Measurements from ENCODE around the gene GLTP.
A peak's percentile ranks its signal among the peaks of the same experiment; 100 is the strongest.

The GLTP gene

GRCh38 chr12:109883461-109883860, 3.1 kb upstream of the GLTP start:
- no peak overlapping the region for H3K4me3 ChIP-seq (ENCODE audit: low read length, poor library complexity, severe bottlenecking)
- H3K27me3 ChIP-seq (ENCODE audit: insufficient read depth, low read length, poor library complexity, severe bottlenecking), result no peaks in the 10 kb centered on the region
- no peak overlapping the region for H3K9ac ChIP-seq (ENCODE audit: low read depth, low read length, poor library complexity, severe bottlenecking)
- H3K4me2 ChIP-seq (ENCODE audit: low read depth, low read length, poor library complexity, severe bottlenecking), result no peak overlapping the region
- peaks cover 26% of the 10 kb centered on the region for H3K4me1 ChIP-seq (ENCODE audit: insufficient read depth, low read length, poor library complexity, severe bottlenecking)
- no peak overlapping the region for H2AFZ ChIP-seq (ENCODE audit: low read length)
- H3K79me2 ChIP-seq (ENCODE audit: insufficient read depth, low read length), result peaks cover 17% of the 10 kb centered on the region
- H4K20me1 ChIP-seq (ENCODE audit: insufficient read depth, low read length, poor library complexity, severe bottlenecking), result no peaks in the 10 kb centered on the region
- TF ChIP-seq EZH2phosphoT487 (IDR thresholded peaks at IDR 0.05; ENCODE audit: borderline replicate concordance) (no peak), CTCF (conservative IDR thresholded peaks at IDR 0.05; ENCODE audit: low read length) (no peak)
- H3K36me3 ChIP-seq (ENCODE audit: insufficient read depth, low read length), result no peaks in the 10 kb centered on the region
- no peaks in the 10 kb centered on the region for H3K9me3 ChIP-seq (ENCODE audit: insufficient read depth, low read depth, low read length)
- H3F3A ChIP-seq (ENCODE audit: low read depth), result no peaks in the 10 kb centered on the region
- no peaks in the 10 kb centered on the region for H3K9me2 ChIP-seq (replicated peaks; ENCODE audit: low read depth, low read length)

GRCh38 chr12:109881752-109882151, 1.4 kb upstream of the GLTP start:
- Histone ChIP-seq H3K4me3 (ENCODE audit: low read length, poor library complexity, severe bottlenecking) (no peak overlapping the region), H3K27me3 (ENCODE audit: insufficient read depth, low read length, poor library complexity, severe bottlenecking) (no peaks in the 10 kb centered on the region), H3K36me3 (ENCODE audit: insufficient read depth, low read length) (no peaks in the 10 kb centered on the region), H3K4me2 (ENCODE audit: low read depth, low read length, poor library complexity, severe bottlenecking) (no peak overlapping the region), H2AFZ (ENCODE audit: low read length) (no peak overlapping the region), H3F3A (ENCODE audit: low read depth) (no peaks in the 10 kb centered on the region), H3K79me2 (ENCODE audit: insufficient read depth, low read length) (peaks cover 34% of the 10 kb centered on the region), H3K9me2 (replicated peaks; ENCODE audit: low read depth, low read length) (no peaks in the 10 kb centered on the region), H3K4me1 (ENCODE audit: insufficient read depth, low read length, poor library complexity, severe bottlenecking) (peaks cover 33% of the 10 kb centered on the region), H4K20me1 (ENCODE audit: insufficient read depth, low read length, poor library complexity, severe bottlenecking) (no peaks in the 10 kb centered on the region), H3K9ac (ENCODE audit: low read depth, low read length, poor library complexity, severe bottlenecking) (no peak overlapping the region), H3K9me3 (ENCODE audit: insufficient read depth, low read depth, low read length) (no peaks in the 10 kb centered on the region)
- TF ChIP-seq EZH2phosphoT487 (IDR thresholded peaks at IDR 0.05; ENCODE audit: borderline replicate concordance), result no peak
- TF ChIP-seq CTCF (conservative IDR thresholded peaks at IDR 0.05; ENCODE audit: low read length), result no peak

- H3K27me3 ChIP-seq (ENCODE audit: insufficient read depth, low read length, poor library complexity, severe bottlenecking), result no peaks in the 10 kb centered on the region
- peaks cover 6% of the 10 kb centered on the region for H4K20me1 ChIP-seq (ENCODE audit: insufficient read depth, low read length, poor library complexity, severe bottlenecking)
- H3K9me3 ChIP-seq (ENCODE audit: insufficient read depth, low read depth, low read length), result no peaks in the 10 kb centered on the region
- peak overlapping the region; percentile 97 for H2AFZ ChIP-seq (ENCODE audit: low read length)
- peak overlapping the region; percentile 96 for H3K4me2 ChIP-seq (ENCODE audit: low read depth, low read length, poor library complexity, severe bottlenecking)
- H3F3A ChIP-seq (ENCODE audit: low read depth), result no peaks in the 10 kb centered on the region
- no peaks in the 10 kb centered on the region for H3K36me3 ChIP-seq (ENCODE audit: insufficient read depth, low read length)
- H3K79me2 ChIP-seq (ENCODE audit: insufficient read depth, low read length), result peaks cover 40% of the 10 kb centered on the region
- peak overlapping the region; percentile 65 for H3K9ac ChIP-seq (ENCODE audit: low read depth, low read length, poor library complexity, severe bottlenecking)
- H3K9me2 ChIP-seq (replicated peaks; ENCODE audit: low read depth, low read length), result no peaks in the 10 kb centered on the region
- TF ChIP-seq EZH2phosphoT487 (IDR thresholded peaks at IDR 0.05; ENCODE audit: borderline replicate concordance) (no peak), CTCF (conservative IDR thresholded peaks at IDR 0.05; ENCODE audit: low read length) (no peak)
- H3K4me1 ChIP-seq (ENCODE audit: insufficient read depth, low read length, poor library complexity, severe bottlenecking), result peaks cover 40% of the 10 kb centered on the region
- H3K4me3 ChIP-seq (ENCODE audit: low read length, poor library complexity, severe bottlenecking), result peak overlapping the region; percentile 86
Measured at GRCh38 chr12:109880938-109881337, 597 bp upstream of the GLTP start.
